Activated CD4-positive, alpha-beta T cell treated with anti-CD3 and anti-CD28 coated beads, Interleukin-2, amount 50 U/mL, for 48 hours (primary cell): Measurements from ENCODE around the gene TRAK2.
A peak's percentile ranks its signal among the peaks of the same experiment; 100 is the strongest.
"Not testable (repeated sequence)": the region's sequence is repeated elsewhere in the genome, so short reads cannot be mapped to it uniquely, and the experiment has no call there.

Source experiments
- DNase-seq, 2 experiments: peaks; one replicate each; pipeline ENCODE4 v3.0.0-alpha.2; 2020

Gene TRAK2, protein sequence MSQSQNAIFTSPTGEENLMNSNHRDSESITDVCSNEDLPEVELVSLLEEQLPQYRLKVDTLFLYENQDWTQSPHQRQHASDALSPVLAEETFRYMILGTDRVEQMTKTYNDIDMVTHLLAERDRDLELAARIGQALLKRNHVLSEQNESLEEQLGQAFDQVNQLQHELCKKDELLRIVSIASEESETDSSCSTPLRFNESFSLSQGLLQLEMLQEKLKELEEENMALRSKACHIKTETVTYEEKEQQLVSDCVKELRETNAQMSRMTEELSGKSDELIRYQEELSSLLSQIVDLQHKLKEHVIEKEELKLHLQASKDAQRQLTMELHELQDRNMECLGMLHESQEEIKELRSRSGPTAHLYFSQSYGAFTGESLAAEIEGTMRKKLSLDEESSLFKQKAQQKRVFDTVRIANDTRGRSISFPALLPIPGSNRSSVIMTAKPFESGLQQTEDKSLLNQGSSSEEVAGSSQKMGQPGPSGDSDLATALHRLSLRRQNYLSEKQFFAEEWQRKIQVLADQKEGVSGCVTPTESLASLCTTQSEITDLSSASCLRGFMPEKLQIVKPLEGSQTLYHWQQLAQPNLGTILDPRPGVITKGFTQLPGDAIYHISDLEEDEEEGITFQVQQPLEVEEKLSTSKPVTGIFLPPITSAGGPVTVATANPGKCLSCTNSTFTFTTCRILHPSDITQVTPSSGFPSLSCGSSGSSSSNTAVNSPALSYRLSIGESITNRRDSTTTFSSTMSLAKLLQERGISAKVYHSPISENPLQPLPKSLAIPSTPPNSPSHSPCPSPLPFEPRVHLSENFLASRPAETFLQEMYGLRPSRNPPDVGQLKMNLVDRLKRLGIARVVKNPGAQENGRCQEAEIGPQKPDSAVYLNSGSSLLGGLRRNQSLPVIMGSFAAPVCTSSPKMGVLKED

DNA sequence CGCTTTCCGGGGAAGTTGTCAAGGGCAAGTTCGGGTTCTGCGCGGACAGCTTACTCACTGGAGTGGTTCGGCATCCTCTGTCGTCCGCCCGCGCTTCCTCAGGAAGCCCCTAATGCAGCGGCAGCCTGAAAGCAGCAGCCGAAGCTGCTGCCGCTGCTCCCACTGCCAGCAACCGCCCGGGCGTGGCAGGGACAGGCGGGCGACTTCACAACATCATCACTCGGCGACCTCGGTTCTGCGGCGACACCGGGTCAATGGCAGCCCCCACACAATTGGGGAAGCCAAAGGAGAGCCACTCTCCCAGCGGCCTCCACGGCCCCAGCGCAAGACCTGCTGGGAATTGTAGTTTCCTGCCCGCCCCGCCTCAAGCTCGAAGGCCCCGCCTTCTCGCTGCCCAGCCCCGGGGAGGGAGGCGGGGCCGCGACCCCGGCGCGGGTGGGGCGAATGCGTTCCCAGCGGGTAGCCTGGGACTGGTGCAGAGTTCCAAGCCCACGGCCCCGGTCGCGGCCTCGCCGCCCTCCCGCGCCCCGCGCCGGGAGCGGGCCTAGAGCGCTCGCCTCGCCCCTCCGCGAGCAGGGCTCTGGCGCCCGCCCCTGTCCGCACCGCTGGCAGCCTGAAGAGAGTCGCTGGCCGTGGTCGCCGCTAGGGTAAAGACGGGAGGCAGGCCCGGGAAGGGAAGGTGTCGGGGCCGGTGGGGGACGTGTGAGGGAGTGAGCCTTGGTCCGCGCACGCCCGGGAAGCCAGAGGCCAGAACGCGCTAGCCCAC, at the start of gene TRAK2, which contains the start of gene STRADB:
Gene TRAK2, minus strand, starts transcription at position 167 of the 766 bp plus-strand sequence. CDS start 30,951 bp downstream, outside the sequence.
Gene STRADB, plus strand, starts transcription at position 449 of the 766 bp plus-strand sequence. CDS start 3,101 bp downstream, outside the sequence.
- DNase-seq: peak; percentile 95 to 96

GRCh38 chr2:201500534-201500933, 49.3 kb upstream of the TRAK2 start:
- no peak for DNase-seq

GRCh38 chr2:201496785-201497184, 45.5 kb upstream of the TRAK2 start:
- no peak for DNase-seq

DNA sequence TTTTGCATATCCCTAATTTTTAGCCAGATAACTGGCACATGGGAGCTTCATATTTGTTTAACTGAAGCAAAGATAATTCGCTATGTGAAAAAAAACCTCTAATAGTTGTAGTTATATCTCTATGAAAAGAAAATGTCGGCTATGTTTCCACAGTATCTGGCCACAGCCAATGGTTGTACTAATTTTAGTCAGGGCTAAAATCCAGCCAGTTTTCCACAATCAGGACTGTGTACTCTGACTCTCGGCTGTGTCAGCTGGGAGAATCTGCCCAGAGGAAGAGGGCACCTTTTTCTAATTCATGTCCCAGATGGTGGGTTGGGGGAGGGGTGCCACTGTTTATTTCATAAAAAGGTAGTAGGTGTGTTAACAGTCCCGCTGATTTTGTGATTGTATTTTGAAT, 39.0 kb upstream of the TRAK2 start:
- DNase-seq: no peak

GRCh38 chr2:201484805-201485204, 33.5 kb upstream of the TRAK2 start:
- DNase-seq: no peak

- not testable (repeated sequence) for DNase-seq
Observed at GRCh38 chr2:201483758-201484157, 32.5 kb upstream of the TRAK2 start.

DNA sequence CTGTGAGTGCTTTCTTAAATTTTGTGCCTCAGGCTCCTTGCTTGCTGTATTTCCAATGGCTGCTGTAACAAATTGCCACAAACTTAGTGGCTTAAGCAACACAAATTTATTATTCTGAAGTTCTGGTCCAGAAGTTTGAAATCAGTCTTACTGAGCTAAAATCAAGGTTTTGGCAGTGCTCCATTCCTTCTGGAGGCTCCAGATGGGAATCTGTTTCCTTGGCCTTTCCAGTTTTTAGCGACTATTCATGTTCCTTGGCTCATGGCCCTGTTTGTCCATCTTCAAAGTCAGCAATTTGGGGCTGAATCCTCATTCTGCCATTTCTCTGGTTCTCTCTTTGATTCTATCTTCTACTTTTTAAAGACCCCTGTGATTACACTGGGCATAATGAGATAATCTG, 32.1 kb upstream of the TRAK2 start:
- no peak for DNase-seq

DNA sequence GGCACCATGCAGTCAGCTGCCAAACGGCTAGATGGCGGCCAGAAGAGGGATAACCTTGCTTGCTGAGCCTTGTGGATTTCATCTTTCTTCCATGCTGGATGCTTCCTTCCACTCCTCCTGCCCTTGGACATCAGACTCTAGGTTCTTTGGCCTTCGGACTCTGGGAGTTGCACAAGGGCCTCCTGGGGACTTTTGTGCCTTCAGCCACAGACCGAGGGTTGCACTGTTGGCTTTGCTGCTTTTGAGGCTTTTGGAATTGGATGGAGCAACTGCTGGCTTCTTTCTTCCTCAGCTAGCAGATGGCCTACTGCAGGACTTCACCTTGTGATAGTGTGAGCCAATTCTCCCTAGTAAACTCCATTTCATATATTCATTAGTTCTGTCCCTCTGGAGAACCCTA, 31.3 kb upstream of the TRAK2 start:
- no peak for DNase-seq

GRCh38 chr2:201472411-201472810, 21.2 kb upstream of the TRAK2 start:
- no peak for DNase-seq

DNA sequence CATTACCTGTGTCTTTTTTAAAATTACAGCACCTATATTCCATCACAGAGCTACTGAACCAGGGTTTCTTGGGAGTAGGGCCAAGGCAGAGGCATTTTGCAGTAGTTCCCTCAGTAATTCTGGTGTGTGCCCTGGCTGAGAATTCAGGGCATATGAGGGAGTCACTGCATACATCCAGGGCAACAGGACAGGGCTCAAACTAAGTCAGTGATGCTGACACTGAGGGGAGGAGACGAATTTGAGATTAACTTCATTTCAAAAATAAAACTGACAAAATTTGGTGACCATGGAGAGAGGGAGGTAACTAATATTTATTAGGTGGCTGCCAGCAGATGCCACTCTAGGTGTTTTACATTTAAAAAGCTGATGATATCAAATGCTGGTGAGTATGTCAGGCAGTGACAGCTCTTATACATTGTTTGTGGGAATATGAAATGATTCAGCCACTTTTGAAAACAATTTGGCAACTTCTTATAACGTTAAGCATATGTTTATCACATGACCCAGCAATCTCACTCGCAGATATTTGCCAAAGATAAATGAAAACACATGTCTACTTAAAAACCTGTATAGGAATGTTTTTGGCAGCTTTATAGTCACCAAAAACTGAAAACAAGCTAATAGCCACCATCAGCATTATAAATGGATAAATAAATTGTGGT, 20.6 kb upstream of the TRAK2 start:
- no peak for DNase-seq

- no peak for DNase-seq
Observed at GRCh38 chr2:201470821-201471731, 19.8 kb upstream of the TRAK2 start.

DNA sequence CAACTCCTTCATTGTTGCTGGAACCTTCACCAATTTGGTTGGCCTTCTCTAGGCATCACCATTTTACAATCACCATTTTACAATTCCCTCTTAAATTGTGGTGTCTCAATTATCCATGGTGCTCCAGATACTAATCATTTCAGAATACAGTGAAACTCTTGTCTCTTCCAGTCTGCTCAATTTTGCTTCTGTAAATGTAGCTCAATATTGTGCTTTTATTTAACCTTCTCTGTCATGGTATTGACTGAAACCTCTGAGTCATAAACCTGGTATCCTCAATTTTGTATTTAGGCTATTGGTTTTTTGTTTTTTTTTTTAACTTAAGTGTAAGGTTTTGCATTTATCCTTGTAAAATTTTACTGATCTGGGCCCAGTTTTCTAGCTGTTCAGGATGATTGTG, 16.4 kb upstream of the TRAK2 start:
- no peak for DNase-seq

GRCh38 chr2:201466050-201466675, 14.9 kb upstream of the TRAK2 start:
- no peak for DNase-seq

DNA sequence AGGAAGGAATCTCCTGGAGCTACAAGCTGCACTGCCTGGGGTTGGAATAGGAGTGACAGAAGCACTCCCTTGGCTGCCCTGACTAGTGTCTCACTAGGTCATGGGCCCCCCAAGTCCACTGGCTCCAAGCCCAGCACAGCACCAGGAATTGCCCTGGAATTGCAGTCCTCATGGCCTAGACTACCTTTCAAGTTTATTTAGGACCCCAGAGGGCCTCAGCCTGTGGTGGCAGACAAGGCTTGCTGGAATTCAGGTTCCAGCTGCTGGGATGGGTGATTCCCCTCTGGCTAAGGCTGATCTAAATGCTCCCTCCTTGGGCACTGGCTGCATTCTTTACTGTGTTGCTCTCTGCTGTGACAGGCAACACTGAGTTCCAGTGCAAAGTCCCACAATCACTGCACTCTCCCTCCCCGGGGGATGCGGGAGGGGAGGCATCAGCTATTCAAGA, 14.3 kb upstream of the TRAK2 start:
- DNase-seq: no peak

DNA sequence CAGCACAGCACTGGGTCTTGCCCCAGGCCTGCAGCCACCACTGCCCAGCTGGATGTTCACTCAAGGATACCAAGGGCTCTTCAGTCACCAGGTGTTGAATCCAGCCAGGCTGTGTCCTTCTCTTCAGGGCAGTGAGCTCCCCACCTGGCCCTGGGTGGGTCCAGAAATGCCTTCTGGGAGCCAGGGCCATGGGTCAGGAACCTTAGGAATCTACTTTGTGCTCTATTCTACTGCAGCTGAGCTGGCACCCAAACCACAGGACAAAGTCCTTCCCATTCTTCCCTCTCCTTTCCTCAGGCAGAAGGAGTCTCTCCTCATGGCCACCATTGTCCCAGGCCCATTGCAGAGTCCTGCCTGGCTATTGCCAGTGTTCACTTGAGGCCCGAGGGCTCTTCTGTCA, 13.3 kb upstream of the TRAK2 start:
- DNase-seq: no peak

DNA sequence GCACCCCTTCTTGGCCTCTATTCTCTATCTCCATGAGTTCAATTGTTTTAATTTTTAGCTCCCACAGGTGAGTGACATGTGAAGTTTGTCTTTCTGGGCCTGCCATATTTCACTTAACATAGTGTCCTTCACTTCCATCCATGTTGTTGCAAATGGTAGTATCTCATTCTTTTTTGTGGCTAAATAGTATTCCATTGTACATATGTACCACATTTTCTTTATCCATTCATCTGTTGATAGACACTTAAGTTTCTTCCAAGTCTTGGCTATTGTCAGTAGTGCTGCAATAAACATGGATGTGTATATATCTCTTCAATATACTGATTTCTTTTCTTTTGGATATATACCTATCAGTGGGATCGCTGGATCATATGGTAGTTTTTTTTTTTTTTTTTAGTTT, 9.3 kb upstream of the TRAK2 start:
- no peak for DNase-seq

- DNase-seq: no peak
Observed at GRCh38 chr2:201458381-201458780, 7.1 kb upstream of the TRAK2 start.

- no peak for DNase-seq
Observed at GRCh38 chr2:201452922-201453643, 1.8 kb upstream of the TRAK2 start.

DNA sequence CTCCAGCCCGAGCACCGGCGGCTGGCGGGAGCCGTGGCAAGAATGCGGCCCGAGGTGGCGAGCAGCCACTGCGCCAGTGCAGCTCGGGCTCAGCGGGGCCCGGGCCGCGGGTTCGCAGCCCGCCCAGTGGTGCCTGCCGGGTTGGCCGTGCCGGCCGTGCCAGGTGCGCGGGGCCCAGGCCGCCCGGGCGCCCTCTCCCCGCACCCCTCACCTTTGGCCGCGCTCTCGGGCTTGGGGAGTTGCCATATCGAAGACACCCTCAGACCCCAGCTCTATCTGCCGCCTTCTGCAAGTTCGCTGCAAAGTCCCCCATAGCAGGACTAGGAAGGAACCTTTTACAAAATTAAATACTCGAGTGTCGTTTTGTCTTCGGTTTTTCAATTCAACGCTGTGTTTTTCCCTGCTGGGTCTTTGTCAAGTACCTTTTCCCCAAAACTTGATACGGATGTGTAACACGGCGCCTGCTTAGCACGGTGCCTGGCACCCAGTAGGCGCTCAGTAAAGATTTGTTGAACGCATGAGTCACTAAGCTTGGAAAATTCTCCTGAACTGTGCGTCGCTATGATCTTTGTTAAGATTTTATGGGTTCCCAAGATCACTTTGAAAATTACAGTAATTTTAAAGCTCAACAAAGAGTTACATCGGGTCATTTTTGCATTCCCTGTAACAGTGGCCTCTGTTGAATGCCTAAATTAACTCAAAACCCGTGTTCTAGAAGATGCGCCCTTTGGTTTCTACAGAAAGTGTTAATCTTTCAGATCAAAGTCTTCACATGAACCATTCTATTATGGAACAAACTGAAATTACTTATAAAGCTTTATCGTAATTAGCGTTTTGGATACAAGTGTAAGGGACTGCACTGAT, 1.0 kb upstream of the TRAK2 start:
- DNase-seq: no peak
